Astrocyte (in vitro differentiated cells and primary cell): Measurements from ENCODE around the gene MS4A18. TPM values are rescaled to one million over a fixed set of nuclear protein-coding genes. Genes with fewer than 3 reads are reported as not detected.

ENCODE experiments used
- DNase-seq: peaks from one replicate; pipeline ENCODE4 v3.0.0-alpha.2; 2010; ENCODE audit warnings: low read depth
- FAIRE-seq: peaks from 2 replicates; lab custom pipeline; 2011; peaks lifted over from hg19 to GRCh38; lab: Jason Lieb, UNC
- H2AFZ ChIP-seq: 2 replicates; pipeline ENCODE4 v1.6.0; 2012; ENCODE audit warnings: low read depth, low read length, inconsistent platforms
- H3K27ac ChIP-seq: 2 replicates; pipeline ENCODE4 v1.5.1; 2011; ENCODE audit warnings: low read depth, low read length, inconsistent platforms
- H3K27me3 ChIP-seq: 2 replicates; pipeline ENCODE4 v1.6.0; 2011; ENCODE audit warnings: low read length, inconsistent platforms; ENCODE audit not compliant: insufficient read depth
- H3K36me3 ChIP-seq: 2 replicates; pipeline ENCODE4 v1.5.1; 2011; ENCODE audit warnings: low read length, inconsistent platforms; ENCODE audit not compliant: insufficient read depth
- H3K4me1 ChIP-seq: 2 replicates; pipeline ENCODE4 v1.5.1; 2011; ENCODE audit warnings: low read length, inconsistent platforms; ENCODE audit not compliant: insufficient read depth
- H3K4me2 ChIP-seq: 2 replicates; pipeline ENCODE4 v1.6.0; 2012; ENCODE audit warnings: low read length, inconsistent platforms
- H3K4me3 ChIP-seq: 2 replicates; pipeline ENCODE4 v1.5.1; 2011; ENCODE audit warnings: low read depth, mild to moderate bottlenecking, low read length, inconsistent platforms; ENCODE audit not compliant: insufficient read depth
- H3K79me2 ChIP-seq: 2 replicates; pipeline ENCODE4 v1.6.0; 2012; ENCODE audit warnings: mild to moderate bottlenecking, low read length, inconsistent platforms; ENCODE audit not compliant: insufficient read depth
- H3K9ac ChIP-seq: 2 replicates; pipeline ENCODE4 v1.6.0; 2012; ENCODE audit warnings: mild to moderate bottlenecking, low read length, inconsistent platforms
- H3K9me3 ChIP-seq: 2 replicates; pipeline ENCODE4 v1.5.1; 2012; ENCODE audit warnings: low read depth, mild to moderate bottlenecking, low read length, inconsistent platforms; ENCODE audit not compliant: insufficient read depth
- H4K20me1 ChIP-seq: 2 replicates; pipeline ENCODE4 v1.6.0; 2012; ENCODE audit warnings: low read length, inconsistent platforms; ENCODE audit not compliant: insufficient read depth
- H3K27ac Mint-ChIP-seq: one replicate; pipeline ENCODE4 v1.8.0; 2021; ENCODE audit warnings: mild to moderate bottlenecking, mixed read lengths; ENCODE audit not compliant: unreplicated experiment
- H3K27me3 Mint-ChIP-seq: one replicate; pipeline ENCODE4 v1.8.0; 2021; ENCODE audit warnings: low read depth, mixed read lengths; ENCODE audit not compliant: unreplicated experiment
- H3K36me3 Mint-ChIP-seq: one replicate; pipeline ENCODE4 v1.8.0; 2021; ENCODE audit warnings: low read depth, mixed read lengths; ENCODE audit not compliant: unreplicated experiment
- H3K4me1 Mint-ChIP-seq: one replicate; pipeline ENCODE4 v1.8.0; 2021; ENCODE audit warnings: low read depth, mixed read lengths; ENCODE audit not compliant: unreplicated experiment
- H3K4me3 Mint-ChIP-seq: one replicate; pipeline ENCODE4 v1.8.0; 2021; ENCODE audit warnings: mild to moderate bottlenecking, moderate library complexity, mixed read lengths; ENCODE audit not compliant: unreplicated experiment
- H3K9me3 Mint-ChIP-seq: one replicate; pipeline ENCODE4 v1.8.0; 2021; ENCODE audit warnings: mild to moderate bottlenecking, mixed read lengths; ENCODE audit not compliant: unreplicated experiment
- CTCF ChIP-seq: IDR thresholded peaks from 2 replicates; pipeline ENCODE4 v1.5.1; 2011; ENCODE audit warnings: low read depth, mild to moderate bottlenecking, inconsistent platforms, low read length, moderate library complexity; ENCODE audit not compliant: insufficient read depth
- EZH2 ChIP-seq: IDR thresholded peaks from 2 replicates; pipeline ENCODE4 v1.6.1; 2012; ENCODE audit warnings: mild to moderate bottlenecking, low read length, inconsistent platforms; ENCODE audit not compliant: insufficient read depth
- total RNA-seq: library from RNA; stranded (reverse); gene quantifications from 2 replicates; pipeline ENCODE4 v1.2.1, GENCODE V29; 2021

Gene MS4A18
- total RNA-seq, 1 donor from 2014 or later: not detected

- FAIRE-seq: no peak
- Histone ChIP-seq H3K9ac (no peak overlapping the region), H3K4me1 (no peaks in the 10 kb centered on the region), H3K36me3 (no peaks in the 10 kb centered on the region), H3K27me3 (no peaks in the 10 kb centered on the region), H4K20me1 (no peaks in the 10 kb centered on the region), H3K9me3 (no peaks in the 10 kb centered on the region), H3K79me2 (no peaks in the 10 kb centered on the region), H3K4me3 (no peak overlapping the region), H2AFZ (no peak overlapping the region), H3K27ac (no peak overlapping the region), H3K4me2 (no peak overlapping the region)
- no peaks in the 10 kb centered on the region for H3K36me3 Mint-ChIP-seq
- DNase-seq: no peak
- H3K27ac Mint-ChIP-seq: no peak overlapping the region
- peaks cover 3% of the 10 kb centered on the region for H3K4me1 Mint-ChIP-seq
- TF ChIP-seq CTCF (no peak), EZH2 (no peak)
- H3K27me3 Mint-ChIP-seq: peaks cover 5% of the 10 kb centered on the region
- no peak overlapping the region for H3K4me3 Mint-ChIP-seq
- H3K9me3 Mint-ChIP-seq: peaks cover 6% of the 10 kb centered on the region
Observed at GRCh38 chr11:60769273-60769672, 44.8 kb downstream of the MS4A18 start.

DNA sequence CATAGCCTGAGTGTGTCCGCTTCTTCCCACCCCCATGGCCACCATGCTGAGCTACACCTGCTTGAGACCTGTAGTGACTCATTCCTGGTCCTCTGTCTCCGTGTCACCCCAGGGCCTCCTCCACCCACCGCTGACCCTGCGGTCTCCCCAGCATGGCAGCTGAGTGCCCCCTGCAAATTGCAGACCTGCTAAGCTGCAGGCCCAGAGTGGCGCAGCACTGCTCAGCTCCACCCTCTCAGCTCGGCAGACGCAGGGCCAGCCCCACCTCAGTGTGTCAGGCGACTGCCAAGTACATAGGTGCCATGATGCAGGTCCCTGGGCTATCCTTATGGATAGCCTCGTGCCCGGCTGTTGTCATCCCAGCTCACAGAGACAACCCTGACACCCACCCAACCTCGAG lies 45.3 kb downstream of the MS4A18 start:
- no peak overlapping the region for H3K4me3 ChIP-seq
- H2AFZ ChIP-seq: no peak overlapping the region
- H3K27ac Mint-ChIP-seq: no peak overlapping the region
- H3K9me3 ChIP-seq: no peaks in the 10 kb centered on the region
- H4K20me1 ChIP-seq: no peaks in the 10 kb centered on the region
- no peak for DNase-seq
- no peaks in the 10 kb centered on the region for H3K4me1 ChIP-seq
- peaks cover 6% of the 10 kb centered on the region for H3K9me3 Mint-ChIP-seq
- H3K4me1 Mint-ChIP-seq: peaks cover 2% of the 10 kb centered on the region
- no peak overlapping the region for H3K9ac ChIP-seq
- H3K36me3 ChIP-seq: no peaks in the 10 kb centered on the region
- H3K4me3 Mint-ChIP-seq: no peak overlapping the region
- no peak overlapping the region for H3K4me2 ChIP-seq
- peaks cover 5% of the 10 kb centered on the region for H3K27me3 Mint-ChIP-seq
- no peak overlapping the region for H3K27ac ChIP-seq
- no peak for FAIRE-seq
- TF ChIP-seq CTCF (no peak), EZH2 (no peak)
- no peaks in the 10 kb centered on the region for H3K36me3 Mint-ChIP-seq
- no peaks in the 10 kb centered on the region for H3K79me2 ChIP-seq
- no peaks in the 10 kb centered on the region for H3K27me3 ChIP-seq

- no peak for FAIRE-seq
Observed at GRCh38 chr11:60771146-60771545, 46.6 kb downstream of the MS4A18 start.

More at GRCh38 chr11:60771146-60771545, 46.6 kb downstream of the MS4A18 start:
- H2AFZ ChIP-seq: no peak overlapping the region
- Mint-ChIP-seq H3K36me3 (no peaks in the 10 kb centered on the region), H3K4me1 (peaks cover 8% of the 10 kb centered on the region), H3K27ac (no peak overlapping the region), H3K27me3 (peaks cover 8% of the 10 kb centered on the region), H3K4me3 (no peak overlapping the region), H3K9me3 (peaks cover 3% of the 10 kb centered on the region)
- no peak overlapping the region for H3K4me2 ChIP-seq
- no peaks in the 10 kb centered on the region for H3K27me3 ChIP-seq
- DNase-seq: no peak
- TF ChIP-seq CTCF (no peak), EZH2 (no peak)
- no peaks in the 10 kb centered on the region for H3K36me3 ChIP-seq
- H4K20me1 ChIP-seq: no peaks in the 10 kb centered on the region
- no peak overlapping the region for H3K27ac ChIP-seq
- no peak overlapping the region for H3K4me3 ChIP-seq
- peaks cover 6% of the 10 kb centered on the region for H3K4me1 ChIP-seq
- H3K9me3 ChIP-seq: no peaks in the 10 kb centered on the region
- H3K9ac ChIP-seq: no peak overlapping the region
- no peaks in the 10 kb centered on the region for H3K79me2 ChIP-seq
